ENCODE data around the gene KCNK10. TPM values are rescaled to one million over a fixed set of nuclear protein-coding genes. Genes with fewer than 3 reads are reported as not detected.

The KCNK10 gene
- total RNA-seq, 2 donors from 2014 or later: 4.9 TPM; not detected in 1

DNA sequence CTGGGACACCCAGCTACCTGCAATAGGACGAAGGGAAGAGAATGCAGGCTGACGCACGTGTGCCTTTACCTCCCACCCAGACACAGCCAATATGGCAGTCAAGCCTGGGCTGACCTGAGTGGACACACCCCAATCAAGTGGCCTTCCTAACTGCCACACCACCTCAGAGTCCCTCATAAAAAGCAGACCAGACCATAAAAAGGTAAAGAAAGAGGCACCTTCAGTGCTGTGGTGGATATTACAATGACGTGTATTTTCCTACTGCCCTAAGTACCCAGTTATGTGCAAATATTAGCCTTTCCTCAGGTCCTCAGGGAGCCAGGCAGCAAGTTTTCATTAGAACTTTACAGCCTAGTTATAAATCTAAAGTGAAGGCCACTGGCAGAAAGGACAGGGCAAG lies 75.8 kb downstream of the KCNK10 start:
- Histone ChIP-seq H3K27me3 (replicated peaks; ENCODE audit: insufficient read depth) (no peaks in the 10 kb centered on the region), H3K4me3 (no peak overlapping the region), H3K9me3 (no peaks in the 10 kb centered on the region), H3K36me3 (no peaks in the 10 kb centered on the region), H3K27ac (no peak overlapping the region), H3K4me1 (replicated peaks) (no peaks in the 10 kb centered on the region)
- WGBS: 31% methylated on average over 4 of the region's 4 CpGs
- TF ChIP-seq POLR2A (IDR thresholded peaks at IDR 0.05) (no peak), POLR2AphosphoS5 (IDR thresholded peaks at IDR 0.05) (peak; percentile 58)
- TF ChIP-seq, protein P1, sequence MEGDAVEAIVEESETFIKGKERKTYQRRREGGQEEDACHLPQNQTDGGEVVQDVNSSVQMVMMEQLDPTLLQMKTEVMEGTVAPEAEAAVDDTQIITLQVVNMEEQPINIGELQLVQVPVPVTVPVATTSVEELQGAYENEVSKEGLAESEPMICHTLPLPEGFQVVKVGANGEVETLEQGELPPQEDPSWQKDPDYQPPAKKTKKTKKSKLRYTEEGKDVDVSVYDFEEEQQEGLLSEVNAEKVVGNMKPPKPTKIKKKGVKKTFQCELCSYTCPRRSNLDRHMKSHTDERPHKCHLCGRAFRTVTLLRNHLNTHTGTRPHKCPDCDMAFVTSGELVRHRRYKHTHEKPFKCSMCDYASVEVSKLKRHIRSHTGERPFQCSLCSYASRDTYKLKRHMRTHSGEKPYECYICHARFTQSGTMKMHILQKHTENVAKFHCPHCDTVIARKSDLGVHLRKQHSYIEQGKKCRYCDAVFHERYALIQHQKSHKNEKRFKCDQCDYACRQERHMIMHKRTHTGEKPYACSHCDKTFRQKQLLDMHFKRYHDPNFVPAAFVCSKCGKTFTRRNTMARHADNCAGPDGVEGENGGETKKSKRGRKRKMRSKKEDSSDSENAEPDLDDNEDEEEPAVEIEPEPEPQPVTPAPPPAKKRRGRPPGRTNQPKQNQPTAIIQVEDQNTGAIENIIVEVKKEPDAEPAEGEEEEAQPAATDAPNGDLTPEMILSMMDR (IDR thresholded peaks at IDR 0.05): no peak
- intact Hi-C loops (cut with DNase I): no loop called here
- no peak for DNase-seq (ENCODE audit: low spot score)

DNA sequence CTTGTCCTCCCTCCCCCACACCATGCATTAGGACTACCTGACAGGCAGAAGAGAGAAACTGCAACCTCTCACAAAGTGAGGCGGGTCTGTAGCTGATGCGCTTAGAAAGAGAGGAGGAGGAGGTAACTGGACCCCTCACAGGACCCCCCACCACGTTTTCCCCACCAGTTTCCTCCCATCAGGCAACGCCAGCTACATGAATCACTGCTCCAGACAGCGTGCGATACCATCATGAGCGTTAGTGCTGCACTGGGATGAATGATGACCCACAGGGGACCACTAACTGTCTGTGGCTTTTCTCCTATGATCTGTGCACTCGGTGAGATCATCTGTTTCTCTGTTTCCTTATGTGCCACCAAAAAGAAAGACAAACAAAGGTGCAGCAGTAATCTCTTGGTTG lies 77.7 kb downstream of the KCNK10 start:
- DNase-seq (ENCODE audit: low spot score): no peak
- intact Hi-C loops (cut with DNase I): no loop called here
- WGBS: 26% methylated on average over 8 of the region's 8 CpGs

DNA sequence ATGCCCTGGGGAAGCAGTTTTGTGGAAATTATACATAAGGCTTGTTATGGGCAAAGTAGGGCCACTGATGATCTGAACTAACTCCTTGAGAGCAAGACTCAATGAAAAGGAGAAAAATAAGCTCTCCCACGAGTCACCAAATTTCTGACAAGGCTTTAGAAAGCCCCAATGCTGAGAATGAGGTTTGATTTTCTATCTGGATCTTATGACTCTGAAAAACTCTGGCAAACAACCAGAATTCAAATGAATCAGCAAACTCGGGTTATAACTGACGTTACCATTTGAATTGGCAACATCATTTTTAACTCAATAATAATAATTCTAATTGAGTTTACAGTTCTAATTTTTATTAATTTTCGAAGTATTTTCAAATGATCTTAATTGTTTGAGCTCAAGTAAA lies 79.1 kb downstream of the KCNK10 start:
- Histone ChIP-seq H3K4me3 (no peak overlapping the region), H3K36me3 (no peaks in the 10 kb centered on the region), H3K9me3 (no peaks in the 10 kb centered on the region), H3K27ac (no peak overlapping the region), H3K27me3 (replicated peaks; ENCODE audit: insufficient read depth) (no peaks in the 10 kb centered on the region), H3K4me1 (replicated peaks) (no peaks in the 10 kb centered on the region)
- TF ChIP-seq POLR2AphosphoS5 (IDR thresholded peaks at IDR 0.05) (no peak), POLR2A (IDR thresholded peaks at IDR 0.05) (no peak)
- TF ChIP-seq, protein P1 (IDR thresholded peaks at IDR 0.05): no peak
- intact Hi-C loops (cut with DNase I): no loop called here
- WGBS: 70% methylated on average over 4 of the region's 4 CpGs
- DNase-seq (ENCODE audit: low spot score): no peak

More for the DNA sequence above, 77.7 kb downstream of the KCNK10 start:
- Histone ChIP-seq H3K27ac (no peak overlapping the region), H3K4me3 (no peak overlapping the region), H3K4me1 (replicated peaks) (no peaks in the 10 kb centered on the region), H3K36me3 (no peaks in the 10 kb centered on the region), H3K9me3 (no peaks in the 10 kb centered on the region), H3K27me3 (replicated peaks; ENCODE audit: insufficient read depth) (no peaks in the 10 kb centered on the region)
- TF ChIP-seq, protein P1 (IDR thresholded peaks at IDR 0.05): no peak
- TF ChIP-seq POLR2A (IDR thresholded peaks at IDR 0.05) (no peak), POLR2AphosphoS5 (IDR thresholded peaks at IDR 0.05) (no peak)

DNA sequence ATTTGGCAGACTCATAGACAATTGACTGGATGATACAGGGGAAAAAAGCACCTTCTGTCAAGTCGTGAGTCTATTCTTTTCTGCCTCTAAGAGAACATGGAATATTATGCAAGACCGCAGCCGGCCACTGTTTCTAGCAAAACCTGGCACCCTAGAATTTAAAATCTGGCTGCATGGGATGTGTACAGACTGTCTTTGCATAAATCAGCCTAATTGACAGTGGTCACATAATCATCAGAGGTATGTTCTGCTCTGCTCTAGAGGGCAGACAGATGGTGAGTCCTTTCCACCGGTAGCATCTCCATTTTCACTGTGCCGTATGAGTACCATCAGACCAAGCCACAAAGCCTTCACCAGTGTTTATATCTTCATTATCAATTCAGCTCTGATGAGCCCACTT lies 80.6 kb downstream of the KCNK10 start:
- intact Hi-C loops (cut with DNase I): no loop called here
- H3K27ac ChIP-seq: no peak overlapping the region
- TF ChIP-seq, protein P1 (IDR thresholded peaks at IDR 0.05): no peak
- TF ChIP-seq POLR2A (IDR thresholded peaks at IDR 0.05) (no peak), POLR2AphosphoS5 (IDR thresholded peaks at IDR 0.05) (no peak)
- H3K4me3 ChIP-seq: no peak overlapping the region
- 92% methylated on average over 5 of the region's 5 CpGs for WGBS
- no peaks in the 10 kb centered on the region for H3K27me3 ChIP-seq (replicated peaks; ENCODE audit: insufficient read depth)
- H3K4me1 ChIP-seq (replicated peaks): no peaks in the 10 kb centered on the region
- no peak for DNase-seq (ENCODE audit: low spot score)
- H3K9me3 ChIP-seq: no peaks in the 10 kb centered on the region
- no peaks in the 10 kb centered on the region for H3K36me3 ChIP-seq

DNA sequence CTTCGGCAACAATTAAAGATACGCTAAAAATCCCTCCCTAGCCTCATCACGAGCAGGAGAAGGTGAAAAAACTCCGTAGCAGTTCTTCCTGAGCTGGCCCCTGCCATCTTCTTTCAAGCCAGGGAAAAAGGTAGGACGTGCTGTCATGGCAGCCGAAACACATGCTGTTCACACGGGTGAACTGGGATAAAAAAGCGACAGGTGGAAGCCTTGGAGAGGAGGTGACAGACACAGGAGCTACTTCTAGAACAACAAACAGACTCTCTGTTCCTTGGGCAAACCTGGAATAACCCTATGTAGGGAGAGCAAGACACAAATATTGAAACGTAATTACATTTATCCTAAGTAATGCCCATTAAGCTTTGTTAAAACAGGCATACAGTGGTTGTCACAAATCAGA lies 81.3 kb downstream of the KCNK10 start:
- no peaks in the 10 kb centered on the region for H3K36me3 ChIP-seq
- WGBS: 82% methylated on average over 9 of the region's 9 CpGs
- H3K4me3 ChIP-seq: no peak overlapping the region
- TF ChIP-seq POLR2AphosphoS5 (IDR thresholded peaks at IDR 0.05) (no peak), POLR2A (IDR thresholded peaks at IDR 0.05) (no peak)
- TF ChIP-seq, protein P1 (IDR thresholded peaks at IDR 0.05): no peak
- H3K9me3 ChIP-seq: no peaks in the 10 kb centered on the region
- DNase-seq (ENCODE audit: low spot score): no peak
- no peaks in the 10 kb centered on the region for H3K4me1 ChIP-seq (replicated peaks)
- intact Hi-C loops (cut with DNase I): no loop called here
- no peak overlapping the region for H3K27ac ChIP-seq
- H3K27me3 ChIP-seq (replicated peaks; ENCODE audit: insufficient read depth): no peaks in the 10 kb centered on the region
